Measurements from ENCODE around the gene BMPR1A.

BMPR1A gene

GRCh38 chr10:86961481-86962091, 205.2 kb downstream of the BMPR1A start:
- TF ChIP-seq, protein P1, sequence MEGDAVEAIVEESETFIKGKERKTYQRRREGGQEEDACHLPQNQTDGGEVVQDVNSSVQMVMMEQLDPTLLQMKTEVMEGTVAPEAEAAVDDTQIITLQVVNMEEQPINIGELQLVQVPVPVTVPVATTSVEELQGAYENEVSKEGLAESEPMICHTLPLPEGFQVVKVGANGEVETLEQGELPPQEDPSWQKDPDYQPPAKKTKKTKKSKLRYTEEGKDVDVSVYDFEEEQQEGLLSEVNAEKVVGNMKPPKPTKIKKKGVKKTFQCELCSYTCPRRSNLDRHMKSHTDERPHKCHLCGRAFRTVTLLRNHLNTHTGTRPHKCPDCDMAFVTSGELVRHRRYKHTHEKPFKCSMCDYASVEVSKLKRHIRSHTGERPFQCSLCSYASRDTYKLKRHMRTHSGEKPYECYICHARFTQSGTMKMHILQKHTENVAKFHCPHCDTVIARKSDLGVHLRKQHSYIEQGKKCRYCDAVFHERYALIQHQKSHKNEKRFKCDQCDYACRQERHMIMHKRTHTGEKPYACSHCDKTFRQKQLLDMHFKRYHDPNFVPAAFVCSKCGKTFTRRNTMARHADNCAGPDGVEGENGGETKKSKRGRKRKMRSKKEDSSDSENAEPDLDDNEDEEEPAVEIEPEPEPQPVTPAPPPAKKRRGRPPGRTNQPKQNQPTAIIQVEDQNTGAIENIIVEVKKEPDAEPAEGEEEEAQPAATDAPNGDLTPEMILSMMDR (IDR thresholded peaks at IDR 0.05; ENCODE audit: low read depth, low read length, missing control alignments), result no peak
- H3K4me3 ChIP-seq (ENCODE audit: low read depth, low read length), result no peak overlapping the region
- DNase-seq (ENCODE audit: low read depth), result no peak

- no peak for DNase-seq (ENCODE audit: low read depth)
- TF ChIP-seq, protein P1 (IDR thresholded peaks at IDR 0.05; ENCODE audit: low read depth, low read length, missing control alignments), result no peak
These were observed 205.9 kb downstream of the BMPR1A start for GRCh38 chr10:86962136-86962980.

DNA sequence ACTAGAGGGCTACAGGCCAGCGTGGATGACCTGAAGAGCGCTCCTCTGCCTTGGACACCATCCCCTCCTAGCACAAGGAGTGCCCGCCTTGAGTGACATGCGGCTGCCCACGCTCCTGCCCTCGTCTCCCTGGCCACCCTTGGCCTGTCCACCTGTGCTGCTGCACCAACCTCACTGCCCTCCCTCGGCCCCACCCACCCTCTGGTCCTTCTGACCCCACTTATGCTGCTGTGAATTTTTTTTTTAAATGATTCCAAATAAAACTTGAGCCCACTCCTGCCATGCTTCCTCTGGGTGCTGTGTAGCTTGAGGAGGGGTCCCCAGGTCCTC, 206.5 kb downstream of the BMPR1A start:
- H3K4me3 ChIP-seq (ENCODE audit: low read depth, low read length), result no peak overlapping the region
- DNase-seq (ENCODE audit: low read depth), result no peak
- TF ChIP-seq, protein P1 (IDR thresholded peaks at IDR 0.05; ENCODE audit: low read depth, low read length, missing control alignments), result no peak

More at GRCh38 chr10:86962136-86962980, 205.9 kb downstream of the BMPR1A start:
- H3K4me3 ChIP-seq (ENCODE audit: low read depth, low read length), result no peak overlapping the region

DNA sequence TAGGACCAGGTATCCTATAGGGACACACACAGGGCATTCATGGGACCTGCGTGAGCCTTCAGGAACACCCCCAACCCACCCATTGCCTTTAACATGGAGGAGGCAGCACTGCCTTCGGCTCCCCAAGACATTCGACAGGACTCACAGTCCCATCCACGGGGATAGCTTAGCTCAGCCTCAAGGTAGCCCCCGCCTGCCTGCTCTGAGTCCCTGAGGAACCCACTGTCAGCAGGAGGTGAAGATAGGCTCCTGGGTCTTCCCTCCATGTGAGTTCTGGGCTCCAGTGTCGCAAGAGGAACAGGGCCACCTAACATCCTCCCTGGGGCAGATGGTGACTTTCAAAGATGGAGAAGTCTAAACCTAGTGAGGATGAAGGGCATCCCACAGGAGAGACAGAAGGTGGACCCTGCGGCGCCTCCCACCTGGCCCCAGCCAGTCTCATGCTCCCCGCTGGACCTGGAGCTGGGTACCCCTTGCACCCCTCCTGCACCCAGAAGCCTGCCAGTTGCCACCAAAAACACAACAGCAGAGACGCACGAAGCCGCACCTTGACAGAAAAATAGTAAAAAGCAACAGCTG, 207.0 kb downstream of the BMPR1A start:
- TF ChIP-seq, protein P1 (IDR thresholded peaks at IDR 0.05; ENCODE audit: low read depth, low read length, missing control alignments), result no peak
- DNase-seq (ENCODE audit: low read depth), result no peak
- H3K4me3 ChIP-seq (ENCODE audit: low read depth, low read length), result no peak overlapping the region

GRCh38 chr10:86964061-86964846, 207.8 kb downstream of the BMPR1A start:
- TF ChIP-seq, protein P1 (IDR thresholded peaks at IDR 0.05; ENCODE audit: low read depth, low read length, missing control alignments), result no peak

DNA sequence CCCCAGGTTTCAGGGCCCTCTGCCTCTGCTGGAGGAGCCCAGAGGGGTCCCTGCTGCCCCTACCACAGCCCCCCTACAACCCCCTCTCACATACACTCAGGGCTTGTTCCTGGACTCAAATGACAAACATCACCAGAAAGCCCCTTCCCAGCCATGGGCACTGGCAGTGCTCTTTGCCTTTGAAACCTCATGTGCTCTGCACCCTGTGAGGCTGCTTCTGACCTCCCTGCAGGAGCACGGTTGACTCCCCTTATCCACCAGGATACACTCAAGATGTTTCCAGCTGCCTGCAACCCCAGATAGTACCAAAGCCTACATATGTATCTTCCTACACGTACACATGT, 208.4 kb downstream of the BMPR1A start:
- DNase-seq (ENCODE audit: low read depth), result no peak
- H3K4me3 ChIP-seq (ENCODE audit: low read depth, low read length), result no peak overlapping the region
- TF ChIP-seq, protein P1 (IDR thresholded peaks at IDR 0.05; ENCODE audit: low read depth, low read length, missing control alignments), result no peak

More at GRCh38 chr10:86964061-86964846, 207.8 kb downstream of the BMPR1A start:
- H3K4me3 ChIP-seq (ENCODE audit: low read depth, low read length), result no peak overlapping the region
- no peak for DNase-seq (ENCODE audit: low read depth)

Measured in GM12864 (cell line).